ENCODE data around the gene CEACAM5. TPM values are rescaled to one million over a fixed set of nuclear protein-coding genes. Genes with fewer than 3 reads are reported as not detected.

The CEACAM5 gene
- total RNA-seq, 2 donors from 2014 or later: 2,196 to 2,217 TPM

DNA sequence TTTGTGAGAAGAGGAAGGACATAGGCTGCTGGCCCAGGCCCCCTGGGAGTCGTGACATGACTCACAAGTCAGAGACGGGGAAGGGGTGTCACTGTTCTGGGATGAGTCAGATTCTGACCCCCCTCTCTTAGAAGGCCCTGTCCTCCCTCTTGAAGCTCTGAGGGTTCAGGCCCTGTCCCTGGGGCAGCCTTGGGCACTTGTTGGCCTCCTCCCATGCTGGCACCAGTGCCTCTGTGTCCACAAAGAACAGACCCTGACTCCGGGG is 17.7 kb upstream of the CEACAM5 start:
- no peak for DNase-seq
- Histone ChIP-seq H3K4me1 (no peaks in the 10 kb centered on the region), H3K4me3 (no peak overlapping the region), H3K9ac (ENCODE audit: low read depth in 2 of 2, low read length in 2 of 2) (no peak overlapping the region), H3K9me3 (no peaks in the 10 kb centered on the region), H3K27me3 (no peaks in the 10 kb centered on the region), H3K36me3 (no peaks in the 10 kb centered on the region), H3K27ac (no peak overlapping the region)
- intact Hi-C loops (cut with DNase I): loop anchor here (5.0 kb wide), 1 partner anchor 48 kb away; no protein-coding TSS in a partner anchor
- TF ChIP-seq, protein P1, sequence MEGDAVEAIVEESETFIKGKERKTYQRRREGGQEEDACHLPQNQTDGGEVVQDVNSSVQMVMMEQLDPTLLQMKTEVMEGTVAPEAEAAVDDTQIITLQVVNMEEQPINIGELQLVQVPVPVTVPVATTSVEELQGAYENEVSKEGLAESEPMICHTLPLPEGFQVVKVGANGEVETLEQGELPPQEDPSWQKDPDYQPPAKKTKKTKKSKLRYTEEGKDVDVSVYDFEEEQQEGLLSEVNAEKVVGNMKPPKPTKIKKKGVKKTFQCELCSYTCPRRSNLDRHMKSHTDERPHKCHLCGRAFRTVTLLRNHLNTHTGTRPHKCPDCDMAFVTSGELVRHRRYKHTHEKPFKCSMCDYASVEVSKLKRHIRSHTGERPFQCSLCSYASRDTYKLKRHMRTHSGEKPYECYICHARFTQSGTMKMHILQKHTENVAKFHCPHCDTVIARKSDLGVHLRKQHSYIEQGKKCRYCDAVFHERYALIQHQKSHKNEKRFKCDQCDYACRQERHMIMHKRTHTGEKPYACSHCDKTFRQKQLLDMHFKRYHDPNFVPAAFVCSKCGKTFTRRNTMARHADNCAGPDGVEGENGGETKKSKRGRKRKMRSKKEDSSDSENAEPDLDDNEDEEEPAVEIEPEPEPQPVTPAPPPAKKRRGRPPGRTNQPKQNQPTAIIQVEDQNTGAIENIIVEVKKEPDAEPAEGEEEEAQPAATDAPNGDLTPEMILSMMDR (IDR thresholded peaks at IDR 0.05): no peak

DNA sequence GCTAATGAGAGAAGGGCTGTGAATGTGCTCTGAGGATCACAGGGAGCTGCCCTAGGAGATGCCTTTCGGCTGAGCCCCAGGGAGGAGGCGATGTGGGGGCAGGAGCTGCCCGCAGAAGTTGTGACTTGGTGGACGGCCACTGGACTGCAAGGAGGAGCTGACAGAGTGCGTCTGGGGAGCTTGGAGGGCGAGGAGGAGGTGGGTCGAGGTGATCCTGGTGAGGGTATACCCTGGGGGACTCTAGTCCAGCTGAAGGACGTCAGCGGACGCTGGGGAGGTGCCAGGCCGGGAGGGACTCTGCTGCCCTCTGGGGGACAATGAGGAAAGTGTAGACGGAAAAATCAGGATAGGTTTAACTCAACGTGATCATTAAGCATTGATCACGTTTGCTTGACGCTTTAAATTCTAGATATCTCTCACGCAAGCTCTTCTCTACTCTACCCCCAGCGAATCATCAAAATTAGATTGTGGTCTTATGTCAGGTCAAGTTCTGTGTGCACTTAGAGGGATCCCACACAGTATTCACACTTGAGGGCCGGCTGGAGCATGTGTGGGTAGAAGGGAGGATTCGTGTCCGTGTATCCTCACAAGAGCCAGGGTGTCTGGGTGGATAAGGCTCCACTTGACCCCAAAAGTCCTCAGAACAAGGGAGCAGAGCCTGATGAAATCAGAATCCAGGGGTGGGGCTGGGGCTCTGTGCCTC is 17.0 kb upstream of the CEACAM5 start:
- peak; percentile 55 for DNase-seq
- Histone ChIP-seq H3K4me3 (no peak overlapping the region), H3K36me3 (no peaks in the 10 kb centered on the region), H3K9ac (ENCODE audit: low read depth in 2 of 2, low read length in 2 of 2) (no peak overlapping the region), H3K27ac (no peak overlapping the region), H3K27me3 (no peaks in the 10 kb centered on the region), H3K9me3 (no peaks in the 10 kb centered on the region), H3K4me1 (no peaks in the 10 kb centered on the region)
- intact Hi-C loops (cut with DNase I): loop anchor here (5.0 kb wide), 1 partner anchor 49 kb away; no protein-coding TSS in a partner anchor
- TF ChIP-seq, protein P1 (IDR thresholded peaks at IDR 0.05): peak; percentile 64

DNA sequence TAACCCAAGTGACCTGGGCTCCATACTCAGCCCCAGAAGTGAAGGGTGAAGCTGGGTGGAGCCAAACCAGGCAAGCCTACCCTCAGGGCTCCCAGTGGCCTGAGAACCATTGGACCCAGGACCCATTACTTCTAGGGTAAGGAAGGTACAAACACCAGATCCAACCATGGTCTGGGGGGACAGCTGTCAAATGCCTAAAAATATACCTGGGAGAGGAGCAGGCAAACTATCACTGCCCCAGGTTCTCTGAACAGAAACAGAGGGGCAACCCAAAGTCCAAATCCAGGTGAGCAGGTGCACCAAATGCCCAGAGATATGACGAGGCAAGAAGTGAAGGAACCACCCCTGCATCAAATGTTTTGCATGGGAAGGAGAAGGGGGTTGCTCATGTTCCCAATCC is 14.2 kb upstream of the CEACAM5 start:
- Histone ChIP-seq H3K36me3 (no peaks in the 10 kb centered on the region), H3K4me1 (peaks cover 2% of the 10 kb centered on the region), H3K4me3 (no peak overlapping the region), H3K9me3 (no peaks in the 10 kb centered on the region), H3K9ac (ENCODE audit: low read depth in 2 of 2, low read length in 2 of 2) (no peak overlapping the region), H3K27ac (no peak overlapping the region), H3K27me3 (no peaks in the 10 kb centered on the region)
- peak; percentile 12 for DNase-seq
- intact Hi-C loops (cut with DNase I): loop anchor here (5.0 kb wide), 1 partner anchor 52 kb away; no protein-coding TSS in a partner anchor
- TF ChIP-seq, protein P1 (IDR thresholded peaks at IDR 0.05): no peak

DNA sequence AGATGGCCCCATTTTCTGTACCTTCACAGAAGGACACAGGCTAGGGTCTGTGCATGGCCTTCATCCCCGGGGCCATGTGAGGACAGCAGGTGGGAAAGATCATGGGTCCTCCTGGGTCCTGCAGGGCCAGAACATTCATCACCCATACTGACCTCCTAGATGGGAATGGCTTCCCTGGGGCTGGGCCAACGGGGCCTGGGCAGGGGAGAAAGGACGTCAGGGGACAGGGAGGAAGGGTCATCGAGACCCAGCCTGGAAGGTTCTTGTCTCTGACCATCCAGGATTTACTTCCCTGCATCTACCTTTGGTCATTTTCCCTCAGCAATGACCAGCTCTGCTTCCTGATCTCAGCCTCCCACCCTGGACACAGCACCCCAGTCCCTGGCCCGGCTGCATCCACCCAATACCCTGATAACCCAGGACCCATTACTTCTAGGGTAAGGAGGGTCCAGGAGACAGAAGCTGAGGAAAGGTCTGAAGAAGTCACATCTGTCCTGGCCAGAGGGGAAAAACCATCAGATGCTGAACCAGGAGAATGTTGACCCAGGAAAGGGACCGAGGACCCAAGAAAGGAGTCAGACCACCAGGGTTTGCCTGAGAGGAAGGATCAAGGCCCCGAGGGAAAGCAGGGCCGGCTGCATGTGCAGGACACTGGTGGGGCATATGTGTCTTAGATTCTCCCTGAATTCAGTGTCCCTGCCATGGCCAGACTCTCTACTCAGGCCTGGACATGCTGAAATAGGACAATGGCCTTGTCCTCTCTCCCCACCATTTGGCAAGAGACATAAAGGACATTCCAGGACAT is 13.4 kb upstream of the CEACAM5 start:
- intact Hi-C loops (cut with DNase I): loop anchor here (5.0 kb wide), 1 partner anchor 53 kb away; no protein-coding TSS in a partner anchor
- TF ChIP-seq, protein P1 (IDR thresholded peaks at IDR 0.05): no peak
- H3K4me3 ChIP-seq: no peak overlapping the region
- peaks cover 7% of the 10 kb centered on the region for H3K4me1 ChIP-seq
- H3K27ac ChIP-seq: no peak overlapping the region
- H3K9ac ChIP-seq (ENCODE audit: low read depth in 2 of 2, low read length in 2 of 2): no peak overlapping the region
- DNase-seq: peak; percentile 13
- H3K27me3 ChIP-seq: no peaks in the 10 kb centered on the region
- no peaks in the 10 kb centered on the region for H3K36me3 ChIP-seq
- H3K9me3 ChIP-seq: no peaks in the 10 kb centered on the region

DNA sequence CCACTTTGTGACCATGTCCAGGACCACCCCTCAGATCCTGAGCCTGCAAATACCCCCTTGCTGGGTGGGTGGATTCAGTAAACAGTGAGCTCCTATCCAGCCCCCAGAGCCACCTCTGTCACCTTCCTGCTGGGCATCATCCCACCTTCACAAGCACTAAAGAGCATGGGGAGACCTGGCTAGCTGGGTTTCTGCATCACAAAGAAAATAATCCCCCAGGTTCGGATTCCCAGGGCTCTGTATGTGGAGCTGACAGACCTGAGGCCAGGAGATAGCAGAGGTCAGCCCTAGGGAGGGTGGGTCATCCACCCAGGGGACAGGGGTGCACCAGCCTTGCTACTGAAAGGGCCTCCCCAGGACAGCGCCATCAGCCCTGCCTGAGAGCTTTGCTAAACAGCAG is 12.7 kb upstream of the CEACAM5 start:
- DNase-seq: peak; percentile 16
- intact Hi-C loops (cut with DNase I): no loop called here
- Histone ChIP-seq H3K36me3 (no peaks in the 10 kb centered on the region), H3K9ac (ENCODE audit: low read depth in 2 of 2, low read length in 2 of 2) (no peak overlapping the region), H3K9me3 (no peaks in the 10 kb centered on the region), H3K27me3 (no peaks in the 10 kb centered on the region), H3K4me1 (peaks cover 7% of the 10 kb centered on the region), H3K4me3 (no peak overlapping the region), H3K27ac (no peak overlapping the region)
- TF ChIP-seq, protein P1 (IDR thresholded peaks at IDR 0.05): no peak

Data from colonic mucosa (tissue), 4 donors.